Adrenal gland (tissue), 5 donors: ENCODE results near the gene MYZAP.

Experiments used
- POLR2A ChIP-seq, 2 donors: fragments of 450-650 bp; IDR thresholded peaks; one replicate each; pipeline ENCODE4 v1.6.1; 2017; ENCODE audit warnings: antibody characterized with exemption in 2 of 2, mild to moderate bottlenecking in 2 of 2, moderate library complexity in 1 of 2
- TF ChIP-seq, protein P1 (sequence below), 6 experiments: fragments of 450-650 bp in 4 of 6; fragments of 200-600 bp in 2 of 6; sonication (generic) in 1 of 6; IDR thresholded peaks; 1 replicate in 5 of 6; 2 replicates in 1 of 6; pipeline versions ENCODE4 v1.5.1 to v1.8.0; 2016 to 2021; ENCODE audit warnings: antibody characterized with exemption in 6 of 6, mild to moderate bottlenecking in 2 of 6, moderate library complexity in 1 of 6
- donor health status: DM: no; HTN: no; CAD: no.

DNA sequence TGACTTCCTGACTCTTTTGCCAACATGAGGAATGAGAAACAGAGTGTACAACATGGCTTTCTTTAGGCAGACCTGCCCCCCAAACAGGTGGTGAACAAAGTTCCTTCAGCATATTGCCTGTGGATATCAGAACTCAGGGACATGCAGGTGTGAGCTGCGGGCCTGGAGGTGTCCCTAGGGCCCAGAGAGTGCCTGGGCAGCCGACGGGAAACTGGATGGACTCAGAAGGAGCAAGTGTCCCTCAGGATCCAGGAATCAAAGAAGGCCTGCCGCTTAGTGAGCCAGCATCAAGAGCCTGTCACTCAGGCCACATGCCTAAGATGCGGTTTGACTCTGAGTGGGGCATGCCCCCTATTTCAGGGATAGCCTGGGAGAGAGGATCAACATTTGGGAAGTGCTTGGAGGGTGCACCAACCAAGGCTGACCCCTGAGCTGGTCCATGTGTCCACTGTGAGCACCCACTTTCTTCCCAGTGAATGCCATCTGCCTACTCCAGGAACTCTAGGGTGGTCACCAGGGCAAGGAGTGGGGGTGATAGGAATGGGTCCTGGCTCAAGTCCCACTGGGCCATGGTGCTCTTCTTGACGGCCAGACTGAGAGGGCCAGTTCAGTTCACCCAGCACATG, 98.8 kb downstream of the MYZAP start:
- TF ChIP-seq, protein P1, sequence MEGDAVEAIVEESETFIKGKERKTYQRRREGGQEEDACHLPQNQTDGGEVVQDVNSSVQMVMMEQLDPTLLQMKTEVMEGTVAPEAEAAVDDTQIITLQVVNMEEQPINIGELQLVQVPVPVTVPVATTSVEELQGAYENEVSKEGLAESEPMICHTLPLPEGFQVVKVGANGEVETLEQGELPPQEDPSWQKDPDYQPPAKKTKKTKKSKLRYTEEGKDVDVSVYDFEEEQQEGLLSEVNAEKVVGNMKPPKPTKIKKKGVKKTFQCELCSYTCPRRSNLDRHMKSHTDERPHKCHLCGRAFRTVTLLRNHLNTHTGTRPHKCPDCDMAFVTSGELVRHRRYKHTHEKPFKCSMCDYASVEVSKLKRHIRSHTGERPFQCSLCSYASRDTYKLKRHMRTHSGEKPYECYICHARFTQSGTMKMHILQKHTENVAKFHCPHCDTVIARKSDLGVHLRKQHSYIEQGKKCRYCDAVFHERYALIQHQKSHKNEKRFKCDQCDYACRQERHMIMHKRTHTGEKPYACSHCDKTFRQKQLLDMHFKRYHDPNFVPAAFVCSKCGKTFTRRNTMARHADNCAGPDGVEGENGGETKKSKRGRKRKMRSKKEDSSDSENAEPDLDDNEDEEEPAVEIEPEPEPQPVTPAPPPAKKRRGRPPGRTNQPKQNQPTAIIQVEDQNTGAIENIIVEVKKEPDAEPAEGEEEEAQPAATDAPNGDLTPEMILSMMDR (IDR thresholded peaks at IDR 0.05): no peak
- TF ChIP-seq POLR2A (IDR thresholded peaks at IDR 0.05): no peak
